ENCODE measurements around the gene IL1R2. TPM values are rescaled to one million over a fixed set of nuclear protein-coding genes. Genes with fewer than 3 reads are reported as not detected.

The IL1R2 gene
- total and polyA plus RNA-seq, 2 experiments from 2014 or later: not detected

- H3F3A ChIP-seq (replicated peaks; ENCODE audit: low read depth): no peaks in the 10 kb centered on the region
Measured at GRCh38 chr2:101995804-101996203, 4.0 kb downstream of the IL1R2 start.

More at GRCh38 chr2:101995804-101996203, 4.0 kb downstream of the IL1R2 start:
- Histone ChIP-seq H3K4me2 (no peak overlapping the region), H4K20me1 (replicated peaks; ENCODE audit: insufficient read depth) (no peaks in the 10 kb centered on the region), H3K27ac (ENCODE audit: low read depth) (no peak overlapping the region), H2AFZ (no peak overlapping the region), H3K36me3 (ENCODE audit: insufficient read depth) (no peaks in the 10 kb centered on the region), H3K9me2 (ENCODE audit: insufficient read depth) (peaks cover 3% of the 10 kb centered on the region), H3K79me2 (replicated peaks; ENCODE audit: insufficient read depth) (no peaks in the 10 kb centered on the region), H3K4me1 (ENCODE audit: insufficient read depth) (no peaks in the 10 kb centered on the region), H3K27me3 (ENCODE audit: insufficient read depth) (no peaks in the 10 kb centered on the region), H3K4me3 (no peak overlapping the region)
- peaks cover 5% of the 10 kb centered on the region for H3K27me3 Mint-ChIP-seq (ENCODE audit: insufficient read depth, low read depth, poor library complexity)
- ATAC-seq: no peak
- no peak for TF ChIP-seq NANOG (IDR thresholded peaks at IDR 0.05; ENCODE audit: borderline replicate concordance)
- TF ChIP-seq ZNF462 (CRISPR knock-in tag; IDR thresholded peaks at IDR 0.05): no peak
- TF ChIP-seq JUNB (IDR thresholded peaks at IDR 0.05; ENCODE audit: unreplicated experiment): no peak
- TF ChIP-seq EZH2 (IDR thresholded peaks at IDR 0.05; ENCODE audit: low read depth, unreplicated experiment): no peak
- TF ChIP-seq ZNF114 (CRISPR knock-in tag; IDR thresholded peaks at IDR 0.05): no peak
- no peak for TF ChIP-seq ZNF331 (CRISPR knock-in tag; IDR thresholded peaks at IDR 0.05; ENCODE audit: low read depth)
- TF ChIP-seq POLR2AphosphoS5 (IDR thresholded peaks at IDR 0.05; ENCODE audit: low read depth): no peak
- no peak for TF ChIP-seq REST (IDR thresholded peaks at IDR 0.05; ENCODE audit: unreplicated experiment)
- no peak for TF ChIP-seq CREB1 (CRISPR knock-in tag; IDR thresholded peaks at IDR 0.05; ENCODE audit: low read depth)
- H3K4me1 Mint-ChIP-seq: no peaks in the 10 kb centered on the region
- H3K27ac Mint-ChIP-seq: no peak overlapping the region
- H3K4me3 Mint-ChIP-seq: no peak overlapping the region
- no peaks in the 10 kb centered on the region; the same call in 2 of the 3 replicates for H3K9me3 Mint-ChIP-seq
- H3K36me3 Mint-ChIP-seq (ENCODE audit: low read depth): no peaks in the 10 kb centered on the region
- no peak for DNase-seq (ENCODE audit: low spot score)

Measured in GM23338 (cell line).